Measurements from ENCODE around the gene RETREG3. TPM values are rescaled to one million over a fixed set of nuclear protein-coding genes. Genes with fewer than 3 reads are reported as not detected.
A peak's percentile ranks its signal among the peaks of the same experiment; 100 is the strongest.

The RETREG3 gene
- total and polyA plus RNA-seq, 2 of the 13 experiments (the other 11 are each of a cell fraction or from before 2014, with no cell fraction given), result 47.0 to 55.8 TPM

DNA sequence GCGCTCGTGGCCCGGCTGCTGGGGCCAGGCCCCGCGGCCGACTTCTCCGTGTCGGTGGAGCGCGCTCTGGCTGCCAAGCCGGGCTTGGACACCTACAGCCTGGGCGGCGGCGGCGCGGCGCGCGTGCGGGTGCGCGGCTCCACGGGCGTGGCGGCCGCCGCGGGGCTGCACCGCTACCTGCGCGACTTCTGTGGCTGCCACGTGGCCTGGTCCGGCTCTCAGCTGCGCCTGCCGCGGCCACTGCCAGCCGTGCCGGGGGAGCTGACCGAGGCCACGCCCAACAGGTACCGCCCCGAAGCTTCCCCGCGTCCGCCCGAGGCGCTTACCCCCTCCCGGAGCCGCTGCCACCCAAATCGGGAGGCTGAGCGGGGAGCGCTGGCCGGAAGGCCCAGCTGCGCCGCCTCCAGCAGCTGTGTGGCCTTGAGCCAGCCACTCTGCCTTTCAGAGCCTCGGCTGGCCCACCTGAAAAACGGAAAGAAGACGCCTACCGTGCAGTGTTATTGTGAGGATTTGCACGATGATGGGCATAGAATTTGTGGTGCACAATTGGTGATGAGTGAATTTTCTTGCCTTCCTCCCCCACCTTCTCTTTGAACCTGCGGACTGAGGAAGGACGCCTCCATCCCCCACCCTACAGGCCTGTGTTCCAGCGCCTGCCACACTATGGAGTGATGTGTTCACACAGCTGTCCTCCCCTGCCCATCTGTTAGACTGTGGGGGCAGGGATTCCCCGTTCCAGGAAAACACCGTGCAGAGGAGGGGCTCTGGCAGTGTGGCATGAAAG lies 72.6 kb downstream of the RETREG3 start (continued):
- peak; percentile 72 for TF ChIP-seq SALL2 (CRISPR knock-in tag; IDR thresholded peaks at IDR 0.05)
- peak; percentile 23; the same call in 1 of the 2 replicates for TF ChIP-seq ZNF747 (CRISPR knock-in tag; IDR thresholded peaks at IDR 0.05; ENCODE audit: borderline replicate concordance)
- 0 out of 2 replicates have a peak, but pooled peaks have one; percentile 38 for TF ChIP-seq DR1 (CRISPR knock-in tag; IDR thresholded peaks at IDR 0.05)
- no peak; the same call in 1 of the 2 replicates for TF ChIP-seq PAF1 (CRISPR knock-in tag; IDR thresholded peaks at IDR 0.05)
- TF ChIP-seq ZNF564 (CRISPR knock-in tag; IDR thresholded peaks at IDR 0.05), result peak; percentile 75
- no peak for TF ChIP-seq ZNF234 (CRISPR knock-in tag; conservative IDR thresholded peaks at IDR 0.05)
- peak; percentile 59 for TF ChIP-seq BCL3 (CRISPR knock-in tag; IDR thresholded peaks at IDR 0.05)
- peak; percentile 83; the same call in 1 of the 2 replicates for TF ChIP-seq KLF9 (CRISPR knock-in tag; IDR thresholded peaks at IDR 0.05; ENCODE audit: low read depth)
- 0 out of 2 replicates have a peak, but pooled peaks have one; percentile 32 for TF ChIP-seq NFYB (CRISPR knock-in tag; IDR thresholded peaks at IDR 0.05)
- no peak for TF ChIP-seq ZNF142 (CRISPR knock-in tag; IDR thresholded peaks at IDR 0.05)
- peak; percentile 73 for TF ChIP-seq BRD4 (CRISPR knock-in tag; IDR thresholded peaks at IDR 0.05)
- no peak for TF ChIP-seq CHCHD3 (CRISPR knock-in tag; IDR thresholded peaks at IDR 0.05)
- peak; percentile 73; the same call in 1 of the 2 replicates for TF ChIP-seq MEF2D (CRISPR knock-in tag; IDR thresholded peaks at IDR 0.05)
- peak; percentile 17; the same call in 1 of the 2 replicates for TF ChIP-seq HNRNPL (IDR thresholded peaks at IDR 0.05; ENCODE audit: low read depth, low read length)
- TF ChIP-seq NCOA2 (CRISPR knock-in tag; IDR thresholded peaks at IDR 0.05), result peak; percentile 52
- TF ChIP-seq EZH2 (conservative IDR thresholded peaks at IDR 0.05; ENCODE audit: low read depth, low read length), result no peak
- TF ChIP-seq, protein P1, sequence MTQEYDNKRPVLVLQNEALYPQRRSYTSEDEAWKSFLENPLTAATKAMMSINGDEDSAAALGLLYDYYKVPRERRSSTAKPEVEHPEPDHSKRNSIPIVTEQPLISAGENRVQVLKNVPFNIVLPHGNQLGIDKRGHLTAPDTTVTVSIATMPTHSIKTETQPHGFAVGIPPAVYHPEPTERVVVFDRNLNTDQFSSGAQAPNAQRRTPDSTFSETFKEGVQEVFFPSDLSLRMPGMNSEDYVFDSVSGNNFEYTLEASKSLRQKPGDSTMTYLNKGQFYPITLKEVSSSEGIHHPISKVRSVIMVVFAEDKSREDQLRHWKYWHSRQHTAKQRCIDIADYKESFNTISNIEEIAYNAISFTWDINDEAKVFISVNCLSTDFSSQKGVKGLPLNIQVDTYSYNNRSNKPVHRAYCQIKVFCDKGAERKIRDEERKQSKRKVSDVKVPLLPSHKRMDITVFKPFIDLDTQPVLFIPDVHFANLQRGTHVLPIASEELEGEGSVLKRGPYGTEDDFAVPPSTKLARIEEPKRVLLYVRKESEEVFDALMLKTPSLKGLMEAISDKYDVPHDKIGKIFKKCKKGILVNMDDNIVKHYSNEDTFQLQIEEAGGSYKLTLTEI (CRISPR knock-in tag; conservative IDR thresholded peaks at IDR 0.05), result no peak
- no peak for TF ChIP-seq NFE2 (CRISPR knock-in tag; IDR thresholded peaks at IDR 0.05)
- TF ChIP-seq ZNF547 (CRISPR knock-in tag; IDR thresholded peaks at IDR 0.05), result peak; percentile 78
- TF ChIP-seq ZNF546 (CRISPR knock-in tag; conservative IDR thresholded peaks at IDR 0.05), result peak; percentile 80
- no peak for TF ChIP-seq ZFP36L2 (CRISPR knock-in tag; IDR thresholded peaks at IDR 0.05)
- TF ChIP-seq ZSCAN20 (CRISPR knock-in tag; IDR thresholded peaks at IDR 0.05; ENCODE audit: borderline replicate concordance), result 0 out of 2 replicates have a peak, but pooled peaks have one; percentile 32
- no peak for TF ChIP-seq SMARCC2 (IDR thresholded peaks at IDR 0.05)

All from HepG2 (cell line).